Lower leg skin (tissue), 3 donors: Measurements from ENCODE around the gene RBM27.

Experiments used
- CTCF ChIP-seq, 3 donors: fragments of 450-650 bp; IDR thresholded peaks; one replicate each; pipeline ENCODE4 v1.5.1; 2016; ENCODE audit warnings: antibody characterized with exemption in 3 of 3, mild to moderate bottlenecking in 3 of 3, moderate library complexity in 2 of 3
- POLR2A ChIP-seq, 2 donors: fragments of 450-650 bp; IDR thresholded peaks; one replicate each; pipeline ENCODE4 v1.6.1; 2016 to 2017; ENCODE audit warnings: antibody characterized with exemption in 2 of 2, mild to moderate bottlenecking in 1 of 2, moderate library complexity in 1 of 2

GRCh38 chr5:146169076-146169475 lies 34.3 kb upstream of the RBM27 start:
- TF ChIP-seq CTCF (IDR thresholded peaks at IDR 0.05): no peak
- TF ChIP-seq POLR2A (IDR thresholded peaks at IDR 0.05): no peak
